ENCODE data around the gene ETV5.
A peak's percentile ranks its signal among the peaks of the same experiment; 100 is the strongest.

Gene ETV5

DNA sequence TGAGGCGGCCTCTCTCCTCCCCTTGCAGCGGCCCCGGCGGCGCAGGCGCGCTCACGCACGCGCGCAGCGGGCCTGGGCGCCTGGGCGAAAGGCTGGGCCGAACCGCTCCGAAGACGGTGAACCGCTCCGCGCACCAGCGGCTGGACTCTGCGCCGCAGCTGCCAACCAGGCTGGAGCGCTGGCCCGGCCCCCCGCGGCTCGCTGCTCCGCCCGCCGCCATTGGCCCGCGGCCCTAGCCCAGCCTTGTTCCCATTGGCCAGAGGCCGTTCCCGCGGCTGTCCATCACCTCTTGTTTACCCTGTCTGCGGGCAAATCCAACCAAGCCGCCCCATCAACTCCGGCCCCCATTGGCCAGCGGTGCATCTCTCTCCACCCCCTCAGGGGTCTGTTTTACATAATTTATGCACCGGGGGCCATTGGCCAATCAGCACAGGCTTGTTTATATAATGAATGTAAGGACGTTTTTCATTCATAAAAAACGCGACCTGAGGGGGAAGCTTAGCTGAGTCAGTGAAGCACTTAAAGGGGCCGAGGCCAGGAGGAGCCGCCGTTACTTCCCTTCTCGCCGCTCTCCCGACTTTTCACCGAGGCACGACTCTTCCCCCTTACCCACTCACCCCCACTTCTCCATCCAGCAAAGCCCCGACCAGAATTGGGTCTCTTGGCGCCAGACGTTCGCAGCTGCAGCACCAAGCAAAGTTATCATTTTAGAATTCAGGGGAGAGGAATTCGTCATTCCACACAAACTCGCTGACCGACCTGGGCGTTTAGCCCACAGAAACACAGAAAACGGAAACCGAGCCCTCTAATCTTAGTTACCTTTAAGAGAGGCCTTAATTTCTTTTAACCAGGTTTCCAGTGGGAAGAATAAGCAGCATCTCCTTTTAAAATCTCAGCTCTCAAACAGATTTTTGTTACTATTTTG lies at the start of gene ETV5:
Gene ETV5, minus strand, starts transcription at position 149 of the 925 bp plus-strand sequence. CDS start 3,221 bp downstream, outside the sequence.
- peak; percentile 98 for DNase-seq

- no peak for DNase-seq
Measured at GRCh38 chr3:186154641-186155040, 45.8 kb upstream of the ETV5 start.

DNA sequence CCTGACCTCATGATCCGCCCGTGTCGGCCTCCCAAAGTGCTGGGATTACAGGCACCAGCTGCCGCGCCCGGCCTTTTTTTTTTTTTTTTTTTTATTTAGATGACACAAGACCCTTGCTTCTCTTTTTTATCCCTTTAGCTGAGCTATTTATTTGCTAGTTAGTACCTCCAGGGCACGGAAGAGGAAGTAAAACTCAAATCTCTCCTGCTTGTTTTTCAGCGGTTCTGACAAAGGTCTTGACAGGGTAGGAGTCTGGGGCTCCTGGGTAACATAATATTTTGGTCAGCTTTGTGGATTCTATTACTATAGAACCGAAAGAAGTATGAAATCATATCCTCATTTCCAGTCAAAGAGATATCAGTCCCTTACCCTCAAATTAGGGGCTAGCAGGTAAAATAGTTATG lies 44.0 kb upstream of the ETV5 start:
- no peak for DNase-seq

DNA sequence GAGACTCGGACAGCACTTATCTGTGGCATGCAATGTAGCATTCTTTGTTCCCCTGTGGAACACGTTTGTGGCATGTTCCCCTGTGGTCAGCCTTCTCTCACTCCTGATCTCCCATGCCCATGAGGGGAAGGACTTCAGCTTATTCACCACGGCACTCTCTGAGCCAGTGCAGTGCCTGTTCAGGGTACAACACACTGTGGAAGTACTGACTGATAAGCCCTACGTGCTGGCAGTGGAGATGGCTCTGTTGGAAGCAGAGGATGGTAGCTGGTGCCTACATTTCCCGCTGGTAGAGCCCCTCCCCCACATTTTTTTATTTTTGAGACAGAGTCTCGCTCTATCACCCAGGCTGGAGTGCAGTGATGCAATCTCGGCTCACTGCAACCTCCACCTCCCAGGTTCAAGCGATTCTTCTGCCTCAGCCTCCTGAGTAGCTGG lies 43.5 kb upstream of the ETV5 start:
- DNase-seq = no peak

- no peak for DNase-seq
Measured at GRCh38 chr3:186151077-186151971, 42.4 kb upstream of the ETV5 start.

- DNase-seq = no peak
Measured at GRCh38 chr3:186150041-186150830, 41.3 kb upstream of the ETV5 start.

- DNase-seq = no peak
Measured at GRCh38 chr3:186149319-186149960, 40.6 kb upstream of the ETV5 start.

DNA sequence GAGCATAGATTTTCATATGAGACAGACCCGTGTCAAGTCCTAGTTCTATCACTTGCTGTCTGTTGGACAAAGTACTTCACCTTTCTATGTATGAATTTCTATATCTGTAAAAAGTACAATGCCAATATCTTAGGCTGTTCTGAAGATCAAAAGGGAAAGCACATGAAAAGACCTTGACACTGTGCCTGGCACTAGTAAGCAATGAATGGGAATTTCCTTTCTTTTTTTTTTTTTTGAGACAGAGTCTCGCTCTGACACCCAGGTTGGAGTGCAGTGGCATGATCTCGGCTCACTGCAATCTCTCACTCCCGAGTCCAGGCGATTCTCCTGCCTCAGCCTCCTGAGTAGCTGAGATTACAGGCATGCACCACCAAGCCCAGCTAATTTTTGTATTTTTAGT lies 35.4 kb upstream of the ETV5 start:
- no peak for DNase-seq

- no peak for DNase-seq
Measured at GRCh38 chr3:186143250-186143649, 34.4 kb upstream of the ETV5 start.

- DNase-seq = no peak
Measured at GRCh38 chr3:186142393-186142932, 33.6 kb upstream of the ETV5 start.

- no peak for DNase-seq
Measured at GRCh38 chr3:186141790-186142189, 32.9 kb upstream of the ETV5 start.

GRCh38 chr3:186138272-186138981 lies 29.5 kb upstream of the ETV5 start:
- DNase-seq = no peak

- no peak for DNase-seq
Measured at GRCh38 chr3:186137051-186137685, 28.3 kb upstream of the ETV5 start.

DNA sequence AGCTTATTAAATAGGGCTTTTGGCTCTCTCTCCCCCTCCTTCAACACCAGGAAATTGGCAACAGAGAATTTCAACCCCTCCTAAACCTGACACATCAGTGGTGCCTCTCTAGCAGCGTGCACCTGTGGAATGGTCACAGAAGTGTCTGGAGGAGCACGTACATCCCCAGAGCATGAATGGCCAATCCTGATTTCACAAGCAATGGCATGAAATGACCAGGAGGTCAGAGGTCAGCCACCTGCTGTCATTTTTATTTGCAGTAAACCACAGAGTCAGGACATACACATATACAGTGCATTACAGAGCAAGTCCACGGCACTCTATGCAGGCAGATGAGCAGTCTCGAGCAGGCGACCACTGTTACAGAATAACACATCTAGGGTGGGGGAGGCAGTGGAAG lies 25.1 kb upstream of the ETV5 start:
- no peak for DNase-seq

DNA sequence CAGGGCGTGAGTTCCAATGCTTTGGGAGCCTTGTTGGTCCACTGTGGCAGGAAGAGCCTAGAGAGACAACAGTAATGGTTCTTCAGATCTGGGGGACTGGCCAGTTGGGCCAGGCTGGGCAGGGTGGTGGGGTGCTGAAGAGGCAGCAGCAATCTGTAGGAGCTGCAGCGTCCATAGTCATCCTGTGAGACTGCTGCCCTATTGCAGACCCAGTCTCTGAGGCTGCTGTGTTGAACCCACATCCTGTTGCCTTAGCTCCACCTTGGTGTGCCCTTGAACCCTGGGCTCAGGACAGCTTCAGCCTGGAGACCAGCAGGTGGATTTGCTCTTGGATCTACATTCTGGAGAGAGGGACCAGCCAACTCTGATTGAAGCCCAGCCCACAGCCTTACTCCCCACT lies 23.6 kb upstream of the ETV5 start:
- no peak for DNase-seq

DNA sequence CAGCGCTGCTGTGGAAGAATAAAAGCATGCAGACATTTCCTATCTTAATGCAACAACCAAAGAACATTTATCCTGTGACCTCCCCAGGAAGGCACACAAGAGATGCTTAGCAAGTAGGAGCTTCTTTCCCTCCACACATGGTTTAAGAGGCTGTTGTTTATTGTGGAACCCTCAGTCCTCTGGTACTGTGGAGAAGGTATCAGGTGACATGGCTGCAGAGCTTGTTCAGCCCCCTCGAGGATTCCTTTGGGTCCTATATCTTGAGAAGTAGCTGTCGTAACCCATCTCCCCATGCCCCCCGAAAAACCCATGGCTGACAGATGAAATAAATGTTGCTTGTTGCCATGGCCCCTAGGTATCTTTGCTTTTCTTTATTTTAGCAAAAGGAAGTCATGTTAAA lies 20.3 kb upstream of the ETV5 start:
- DNase-seq = no peak

DNA sequence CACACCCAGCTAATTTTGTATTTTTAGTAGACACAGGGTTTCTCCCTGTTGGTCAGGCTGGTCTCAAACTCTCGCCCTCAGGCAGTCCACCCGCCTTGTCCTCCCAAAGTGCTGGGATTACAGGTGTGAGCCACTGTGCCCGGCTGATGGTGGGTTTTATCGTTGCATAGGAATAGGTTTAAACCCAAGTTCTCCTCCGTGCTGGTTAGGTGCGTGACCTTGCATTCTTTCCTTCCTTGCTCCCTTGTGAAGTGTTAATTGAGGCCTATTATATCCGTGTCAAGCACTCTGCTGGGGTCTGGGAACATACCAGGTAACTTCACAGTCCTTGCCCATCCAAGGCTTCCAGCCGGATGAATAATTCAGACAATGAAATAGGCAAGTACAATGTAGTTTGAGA lies 19.3 kb upstream of the ETV5 start:
- no peak for DNase-seq

DNA sequence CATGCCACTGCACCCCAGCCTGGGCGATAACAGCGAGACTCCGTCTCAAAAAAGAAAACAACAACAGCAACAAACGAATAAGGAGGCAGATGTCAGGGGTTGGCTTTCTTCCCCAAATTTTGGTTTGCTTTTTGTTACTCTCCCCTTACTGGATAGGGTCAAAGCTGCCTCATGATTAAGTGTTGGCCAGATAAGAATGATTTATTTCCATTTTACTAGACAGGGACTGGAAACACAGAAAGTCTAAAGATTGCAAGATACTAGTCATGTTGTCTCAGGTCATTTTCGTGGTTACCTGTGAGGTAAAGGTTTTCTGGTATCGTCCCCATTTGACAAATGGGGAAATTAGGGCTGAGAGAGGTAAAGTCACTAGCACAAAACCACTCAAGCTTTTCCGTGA lies 18.6 kb upstream of the ETV5 start:
- DNase-seq = no peak

DNA sequence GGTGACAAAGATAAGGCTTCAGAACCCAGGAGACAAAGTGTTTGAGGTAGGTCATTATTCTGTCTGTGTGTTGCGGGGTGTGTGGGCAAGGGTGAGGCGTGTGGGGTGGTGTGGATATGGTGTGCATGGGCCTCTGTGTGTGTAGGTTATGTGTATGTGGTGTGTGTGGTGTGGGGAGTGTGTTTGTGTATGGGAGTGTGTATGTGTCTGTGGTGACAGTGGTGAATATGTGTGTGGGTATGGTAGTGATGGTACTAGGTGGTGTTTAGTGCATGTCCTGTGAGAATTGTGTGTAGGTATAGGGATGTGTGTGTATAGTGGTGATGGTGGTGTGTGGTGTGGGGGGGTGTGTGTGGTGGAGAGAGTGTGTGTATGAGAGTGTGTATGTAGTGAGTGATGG lies 16.2 kb upstream of the ETV5 start:
- no peak for DNase-seq

DNA sequence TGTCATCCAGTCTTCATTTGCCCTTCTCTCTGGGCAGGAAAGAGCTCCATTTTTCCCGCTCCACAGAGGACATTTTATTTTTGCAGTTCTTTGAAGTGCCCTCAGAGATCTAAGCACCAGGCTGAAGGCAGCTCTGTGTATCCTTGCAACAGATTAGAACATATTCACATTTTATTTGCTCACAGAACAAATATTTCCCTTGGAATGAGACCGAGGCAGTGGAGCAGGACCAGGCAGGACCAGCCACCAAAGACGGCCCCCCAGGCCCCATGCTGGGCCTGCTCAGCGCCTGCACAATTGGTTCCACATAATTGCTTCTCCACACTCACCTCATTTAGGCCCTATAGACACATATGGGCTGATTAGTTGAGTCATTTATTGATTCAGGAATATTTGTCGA lies 15.7 kb upstream of the ETV5 start:
- DNase-seq = no peak

GRCh38 chr3:186123012-186123411 lies 14.1 kb upstream of the ETV5 start:
- no peak for DNase-seq
